GM23248 (cell line): ENCODE data around the gene SNAPC4. TPM values are rescaled to one million over a fixed set of nuclear protein-coding genes. Genes with fewer than 3 reads are reported as not detected.
"Not testable (repeated sequence)": the region's sequence is repeated elsewhere in the genome, so short reads cannot be mapped to it uniquely, and the experiment has no call there.

Experiments
- DNase-seq: peaks from one replicate; pipeline ENCODE4 v3.0.0-alpha.2; 2015
- H2AFZ ChIP-seq: fragments of 200-600 bp; sonication (generic); 2 replicates; pipeline ENCODE4 v1.6.1; 2016; ENCODE audit warnings: antibody characterized with exemption
- H3F3A ChIP-seq: fragments of 200-600 bp; sonication (generic); 2 replicates; pipeline ENCODE4 v1.6.1; 2016; ENCODE audit warnings: mild to moderate bottlenecking, antibody characterized with exemption, mixed run types; ENCODE audit not compliant: insufficient read depth
- H3K27ac ChIP-seq: fragments of 200-600 bp; sonication (generic); 2 replicates; pipeline ENCODE4 v1.5.1; 2016; ENCODE audit warnings: mild to moderate bottlenecking
- H3K27me3 ChIP-seq: fragments of 200-600 bp; sonication (generic); replicated peaks from 2 replicates; pipeline ENCODE4 v1.6.1; 2016; ENCODE audit warnings: mild to moderate bottlenecking; ENCODE audit not compliant: insufficient read depth
- H3K36me3 ChIP-seq: fragments of 200-600 bp; sonication (generic); 2 replicates; pipeline ENCODE4 v1.6.1; 2016; ENCODE audit warnings: low read depth, mild to moderate bottlenecking
- H3K4me1 ChIP-seq: fragments of 200-600 bp; sonication (generic); 2 replicates; pipeline ENCODE4 v1.6.1; 2016; ENCODE audit warnings: mild to moderate bottlenecking; ENCODE audit not compliant: insufficient read depth
- H3K4me2 ChIP-seq: fragments of 200-600 bp; sonication (generic); one replicate; pipeline ENCODE4 v1.6.1; 2016; ENCODE audit warnings: mild to moderate bottlenecking; ENCODE audit not compliant: unreplicated experiment
- H3K4me3 ChIP-seq: fragments of 200-600 bp; sonication (generic); 2 replicates; pipeline ENCODE4 v1.5.1; 2016; ENCODE audit warnings: mild to moderate bottlenecking
- H3K79me2 ChIP-seq: fragments of 200-600 bp; sonication (generic); 2 replicates; pipeline ENCODE4 v1.6.1; 2016; ENCODE audit warnings: mild to moderate bottlenecking; ENCODE audit not compliant: insufficient read depth
- H3K9ac ChIP-seq: fragments of 200-600 bp; sonication (generic); 2 replicates; pipeline ENCODE4 v1.6.1; 2016; ENCODE audit warnings: mild to moderate bottlenecking
- H3K9me2 ChIP-seq: fragments of 200-600 bp; sonication (generic); 2 replicates; pipeline ENCODE4 v1.6.1; 2016; ENCODE audit warnings: mixed run types, mild to moderate bottlenecking, moderate library complexity; ENCODE audit not compliant: insufficient read depth
- H3K9me3 ChIP-seq: fragments of 200-600 bp; sonication (generic); one replicate; pipeline ENCODE4 v1.6.1; 2017; ENCODE audit warnings: low read depth
- H4K20me1 ChIP-seq: fragments of 200-600 bp; sonication (generic); 2 replicates; pipeline ENCODE4 v1.6.0; 2016; ENCODE audit not compliant: insufficient read depth
- EZH2 ChIP-seq: fragments of 200-600 bp; sonication (generic); IDR thresholded peaks from 2 replicates; pipeline ENCODE4 v1.6.1; 2018; ENCODE audit warnings: antibody characterized with exemption, mild to moderate bottlenecking; ENCODE audit not compliant: insufficient read depth, poor library complexity, severe bottlenecking
- EZH2phosphoT487 ChIP-seq: fragments of 200-600 bp; sonication (generic); IDR thresholded peaks from 2 replicates; pipeline ENCODE4 v1.6.1; 2018; ENCODE audit warnings: antibody characterized with exemption, moderate library complexity, mild to moderate bottlenecking, low read depth; ENCODE audit not compliant: insufficient read depth
- WGBS, 2 experiments: methylation state at CpG; one replicate each; pipeline ENCODE4 v1.1.6; 2015 to 2017; ENCODE audit warnings: low lambda C conversion rate in 2 of 2, low coverage in 1 of 2; ENCODE audit errors: missing lambda C conversion rate in 2 of 2; 5-methylcytosine and 5-hydroxymethylcytosine counted together
- in situ Hi-C: fragments of 300-500 bp; cut with MboI; formaldehyde crosslinking; loops from 2 replicates; pipeline ENCODE4 v1.15.0; 2020
- polyA plus RNA-seq: library from polyadenylated mRNA; unstranded; fragments of >200 nt; fragmentation: Nextera tagmentation; extraction: Ambion mirVana; gene quantifications from 2 replicates; pipeline ENCODE4 v1.2.1, GENCODE V29; 2016
- total RNA-seq: library from RNA; depleted of rRNA; stranded (reverse); fragments of >200 nt; shearing (Covaris generic); gene quantifications from 2 replicates; pipeline ENCODE4 v1.2.3, GENCODE V29; 2014

SNAPC4 gene
- total and polyA plus RNA-seq, 2 experiments from 2014 or later, result 4.4 to 5.2 TPM

- H3K9me2 ChIP-seq, result no peaks in the 10 kb centered on the region
- H3K27ac ChIP-seq, result no peak overlapping the region
- H3K79me2 ChIP-seq, result no peaks in the 10 kb centered on the region
- in situ Hi-C loops, result no loop called here
- no peak overlapping the region for H3K9ac ChIP-seq
- no peaks in the 10 kb centered on the region for H3K27me3 ChIP-seq
- H3K36me3 ChIP-seq, result peaks cover 10% of the 10 kb centered on the region; the same call in 1 of the 2 replicates
- DNase-seq, result no peak
- no peak overlapping the region for H2AFZ ChIP-seq
- WGBS, 2 experiments, result 90 to 94% methylated on average over 11 to 12 of the region's 12 CpGs
- peaks cover 14% of the 10 kb centered on the region; the same call in 1 of the 2 replicates for H3F3A ChIP-seq
- H3K4me1 ChIP-seq, result no peaks in the 10 kb centered on the region
- H3K9me3 ChIP-seq, result no peaks in the 10 kb centered on the region
- no peak overlapping the region for H3K4me3 ChIP-seq
- no peaks in the 10 kb centered on the region for H4K20me1 ChIP-seq
- no peak overlapping the region for H3K4me2 ChIP-seq
- TF ChIP-seq EZH2phosphoT487, result no peak
- no peak for TF ChIP-seq EZH2
Measured at GRCh38 chr9:136426787-136427186, 26.8 kb upstream of the SNAPC4 start.

GRCh38 chr9:136425367-136425766, 25.4 kb upstream of the SNAPC4 start:
- H3K9me3 ChIP-seq, H3K9ac ChIP-seq, H3K4me1 ChIP-seq, H3K9me2 ChIP-seq, H3K79me2 ChIP-seq, H2AFZ ChIP-seq, H3K4me3 ChIP-seq, H3K4me2 ChIP-seq, H3K27ac ChIP-seq, in situ Hi-C loops, H4K20me1 ChIP-seq, H3K27me3 ChIP-seq, DNase-seq: not testable (repeated sequence)
- peaks cover 10% of the 10 kb centered on the region; the same call in 1 of the 2 replicates for H3K36me3 ChIP-seq
- peaks cover 14% of the 10 kb centered on the region; the same call in 1 of the 2 replicates for H3F3A ChIP-seq
- 81 to 87% methylated on average over 7 of the region's 7 CpGs for WGBS, 2 experiments

GRCh38 chr9:136424750-136425362, 24.9 kb upstream of the SNAPC4 start:
- DNase-seq, result no peak
- Histone ChIP-seq H3F3A (peaks cover 14% of the 10 kb centered on the region; the same call in 1 of the 2 replicates), H3K27me3 (no peaks in the 10 kb centered on the region), H4K20me1 (no peaks in the 10 kb centered on the region), H3K27ac (no peak overlapping the region), H3K4me3 (no peak overlapping the region), H3K4me2 (no peak overlapping the region), H3K36me3 (peaks cover 11% of the 10 kb centered on the region; the same call in 1 of the 2 replicates), H3K4me1 (no peaks in the 10 kb centered on the region), H3K9me3 (no peaks in the 10 kb centered on the region), H2AFZ (no peak overlapping the region), H3K79me2 (no peaks in the 10 kb centered on the region), H3K9ac (no peak overlapping the region), H3K9me2 (no peaks in the 10 kb centered on the region)
- TF ChIP-seq EZH2 (no peak), EZH2phosphoT487 (no peak)
- in situ Hi-C loops, result no loop called here
- WGBS, 2 experiments, result 77 to 82% methylated on average over 26 to 27 of the region's 27 CpGs

GRCh38 chr9:136423432-136424146, 23.6 kb upstream of the SNAPC4 start:
- no peaks in the 10 kb centered on the region for H4K20me1 ChIP-seq
- whole genome bisulfite sequencing, 2 experiments, result 91 to 92% methylated on average over 43 of the region's 43 CpGs
- no peak overlapping the region for H3K9ac ChIP-seq
- H3K9me2 ChIP-seq, result no peaks in the 10 kb centered on the region
- H3K27ac ChIP-seq, result no peak overlapping the region
- no peaks in the 10 kb centered on the region for H3K4me1 ChIP-seq
- H3K4me3 ChIP-seq, result no peak overlapping the region
- no peaks in the 10 kb centered on the region for H3K27me3 ChIP-seq
- H3K4me2 ChIP-seq, result no peak overlapping the region
- no peak for DNase-seq
- TF ChIP-seq EZH2phosphoT487 (no peak), EZH2 (no peak)
- H3F3A ChIP-seq, result peaks cover 14% of the 10 kb centered on the region; the same call in 1 of the 2 replicates
- H3K79me2 ChIP-seq, result no peaks in the 10 kb centered on the region
- no peaks in the 10 kb centered on the region for H3K9me3 ChIP-seq
- peaks cover 23% of the 10 kb centered on the region for H3K36me3 ChIP-seq
- in situ Hi-C loops, result no loop called here
- no peak overlapping the region for H2AFZ ChIP-seq
